ENCODE results near the gene ANXA4. TPM values are rescaled to one million over a fixed set of nuclear protein-coding genes. Genes with fewer than 3 reads are reported as not detected.

Gene ANXA4
- total and polyA plus RNA-seq, 4 donors = 75.0 to 170 (median 93.6) TPM

GRCh38 chr2:69704446-69704845 is 37.5 kb upstream of the ANXA4 start:
- Histone ChIP-seq H3K27me3 (ENCODE audit: control insufficient read depth in 3 of 3, insufficient read depth in 3 of 3, low read length in 2 of 3) (no peaks in the 10 kb centered on the region), H3K4me1 (ENCODE audit: control insufficient read depth in 5 of 5, insufficient read depth in 5 of 5, low read length in 5 of 5) (no peaks in the 10 kb centered on the region), H3K9ac (ENCODE audit: insufficient read depth in 1 of 2, low read length in 2 of 2) (no peak overlapping the region), H3K36me3 (ENCODE audit: control insufficient read depth in 4 of 4, insufficient read depth in 4 of 4, low read length in 4 of 4) (no peaks in the 10 kb centered on the region), H3K9me3 (ENCODE audit: control insufficient read depth in 4 of 4, insufficient read depth in 3 of 4, low read length in 3 of 4) (no peaks in the 10 kb centered on the region), H3K27ac (ENCODE audit: low read depth in 1 of 2, low read length in 1 of 2) (peak overlapping the region in 1 of 2 donors; percentile 60), H3K4me3 (no peak overlapping the region)
- ATAC-seq (ENCODE audit: insufficient read depth, low FRiP score) (no peak), DNase-seq (no peak)
- 37 to 64% methylated on average over 5 of the region's 5 CpGs for WGBS, 2 donors
- TF ChIP-seq CTCF (IDR thresholded peaks at IDR 0.05; ENCODE audit: control extremely low read depth, extremely low read depth) = no peak

- Histone ChIP-seq H3K27me3 (ENCODE audit: control insufficient read depth in 3 of 3, insufficient read depth in 3 of 3, low read length in 2 of 3) (no peaks in the 10 kb centered on the region), H3K36me3 (ENCODE audit: control insufficient read depth in 4 of 4, insufficient read depth in 4 of 4, low read length in 4 of 4) (no peaks in the 10 kb centered on the region), H3K27ac (ENCODE audit: low read depth in 1 of 2, low read length in 1 of 2) (no peak overlapping the region), H3K4me3 (no peak overlapping the region), H3K9me3 (ENCODE audit: control insufficient read depth in 4 of 4, insufficient read depth in 3 of 4, low read length in 3 of 4) (no peaks in the 10 kb centered on the region), H3K4me1 (ENCODE audit: control insufficient read depth in 5 of 5, insufficient read depth in 5 of 5, low read length in 5 of 5) (peaks cover 0 to under 1% (median 0%) of the 10 kb centered on the region in 5 donors), H3K9ac (ENCODE audit: insufficient read depth in 1 of 2, low read length in 2 of 2) (no peak overlapping the region)
- ATAC-seq (ENCODE audit: insufficient read depth, low FRiP score) = no peak
- TF ChIP-seq CTCF (IDR thresholded peaks at IDR 0.05; ENCODE audit: control extremely low read depth, extremely low read depth) = no peak
- DNase-seq = no peak
- WGBS, 2 donors = 88 to 92% methylated on average over 5 of the region's 5 CpGs
These were observed 32.6 kb upstream of the ANXA4 start for GRCh38 chr2:69709290-69709689.

- Histone ChIP-seq H3K9me3 (ENCODE audit: control insufficient read depth in 4 of 4, insufficient read depth in 3 of 4, low read length in 3 of 4) (no peaks in the 10 kb centered on the region), H3K4me1 (ENCODE audit: control insufficient read depth in 5 of 5, insufficient read depth in 5 of 5, low read length in 5 of 5) (peaks cover 0 to 4% (median 0%) of the 10 kb centered on the region in 5 donors), H3K9ac (ENCODE audit: insufficient read depth in 1 of 2, low read length in 2 of 2) (no peak overlapping the region), H3K27ac (ENCODE audit: low read depth in 1 of 2, low read length in 1 of 2) (no peak overlapping the region), H3K36me3 (ENCODE audit: control insufficient read depth in 4 of 4, insufficient read depth in 4 of 4, low read length in 4 of 4) (no peaks in the 10 kb centered on the region), H3K27me3 (ENCODE audit: control insufficient read depth in 3 of 3, insufficient read depth in 3 of 3, low read length in 2 of 3) (no peaks in the 10 kb centered on the region), H3K4me3 (no peak overlapping the region)
- WGBS, 2 donors = 98% methylated on average over 3 of the region's 3 CpGs
- no peak for TF ChIP-seq CTCF (IDR thresholded peaks at IDR 0.05; ENCODE audit: control extremely low read depth, extremely low read depth)
- no peak for DNase-seq
- ATAC-seq (ENCODE audit: insufficient read depth, low FRiP score) = no peak
These were observed 30.0 kb upstream of the ANXA4 start for GRCh38 chr2:69711971-69712370.

GRCh38 chr2:69714024-69714423 is 27.9 kb upstream of the ANXA4 start:
- no peak for ATAC-seq (ENCODE audit: insufficient read depth, low FRiP score)
- Histone ChIP-seq H3K36me3 (ENCODE audit: control insufficient read depth in 4 of 4, insufficient read depth in 4 of 4, low read length in 4 of 4) (no peaks in the 10 kb centered on the region), H3K4me1 (ENCODE audit: control insufficient read depth in 5 of 5, insufficient read depth in 5 of 5, low read length in 5 of 5) (peaks cover 0 to 4% (median 0%) of the 10 kb centered on the region in 5 donors), H3K27ac (ENCODE audit: low read depth in 1 of 2, low read length in 1 of 2) (no peak overlapping the region), H3K9me3 (ENCODE audit: control insufficient read depth in 4 of 4, insufficient read depth in 3 of 4, low read length in 3 of 4) (no peaks in the 10 kb centered on the region), H3K4me3 (no peak overlapping the region), H3K9ac (ENCODE audit: insufficient read depth in 1 of 2, low read length in 2 of 2) (no peak overlapping the region), H3K27me3 (ENCODE audit: control insufficient read depth in 3 of 3, insufficient read depth in 3 of 3, low read length in 2 of 3) (peaks cover 0 to 2% (median 0%) of the 10 kb centered on the region in 3 donors)
- DNase-seq = no peak
- no peak for TF ChIP-seq CTCF (IDR thresholded peaks at IDR 0.05; ENCODE audit: control extremely low read depth, extremely low read depth)
- WGBS, 2 donors = 84 to 87% methylated on average over 6 of the region's 6 CpGs
